HuH-7 (cell line): ENCODE data around the gene CLPTM1.
"Not testable (repeated sequence)": the region's sequence is repeated elsewhere in the genome, so short reads cannot be mapped to it uniquely, and the experiment has no call there.

ENCODE experiments used
- DNase-seq: peaks from one replicate; pipeline ENCODE4 v3.0.0; 2011; ENCODE audit warnings: low spot score

The CLPTM1 gene

GRCh38 chr19:44943801-44944249 is 11.4 kb upstream of the CLPTM1 start:
- no peak for DNase-seq

GRCh38 chr19:44947041-44947581 is 8.1 kb upstream of the CLPTM1 start:
- DNase-seq, result no peak

- no peak for DNase-seq
These were observed 6.9 kb upstream of the CLPTM1 start for GRCh38 chr19:44948237-44948636.

GRCh38 chr19:44948763-44949374 is 6.3 kb upstream of the CLPTM1 start:
- no peak for DNase-seq

GRCh38 chr19:44949550-44949949 is 5.6 kb upstream of the CLPTM1 start:
- DNase-seq, result no peak

GRCh38 chr19:44951179-44952159 is 3.7 kb upstream of the CLPTM1 start:
- DNase-seq, result peak; percentile 80

- DNase-seq, result no peak
These were observed 917 bp upstream of the CLPTM1 start for GRCh38 chr19:44954278-44954648.

GRCh38 chr19:44955505-44956439 is 592 bp downstream of the CLPTM1 start:
- DNase-seq, result no peak

- no peak for DNase-seq
These were observed 2.3 kb downstream of the CLPTM1 start for GRCh38 chr19:44957526-44957925.

- DNase-seq, result no peak
These were observed 2.9 kb downstream of the CLPTM1 start for GRCh38 chr19:44958090-44958489.

GRCh38 chr19:44959691-44960090 is 4.5 kb downstream of the CLPTM1 start:
- no peak for DNase-seq

- no peak for DNase-seq
These were observed 5.9 kb downstream of the CLPTM1 start for GRCh38 chr19:44960906-44961728.

GRCh38 chr19:44961821-44962220 is 6.6 kb downstream of the CLPTM1 start:
- DNase-seq, result no peak

- no peak for DNase-seq
These were observed 12.9 kb downstream of the CLPTM1 start for GRCh38 chr19:44968118-44968517.

- no peak for DNase-seq
These were observed 13.5 kb downstream of the CLPTM1 start for GRCh38 chr19:44968670-44969069.

GRCh38 chr19:44969437-44969836 is 14.3 kb downstream of the CLPTM1 start:
- DNase-seq, result no peak

- not testable (repeated sequence) for DNase-seq
These were observed 16.3 kb downstream of the CLPTM1 start for GRCh38 chr19:44971451-44971850.

- no peak for DNase-seq
These were observed 17.6 kb downstream of the CLPTM1 start for GRCh38 chr19:44972802-44973201.

GRCh38 chr19:44973982-44974735 is 19.0 kb downstream of the CLPTM1 start:
- no peak for DNase-seq

- DNase-seq, result no peak
These were observed 19.7 kb downstream of the CLPTM1 start for GRCh38 chr19:44974857-44975256.
